Erythroblast (primary cell): ENCODE data around the gene OR2AG2.

Experiments
- GATA1 ChIP-seq: IDR thresholded peaks from 2 replicates; pipeline ENCODE4 v1.6.1; 2011; ENCODE audit warnings: low read depth, mild to moderate bottlenecking, control low read depth, low read length, moderate library complexity
- POLR2A ChIP-seq: IDR thresholded peaks from 2 replicates; pipeline ENCODE4 v1.6.1; 2011; ENCODE audit warnings: mild to moderate bottlenecking, low read length

GRCh38 chr11:6755303-6755952 is 16.3 kb downstream of the OR2AG2 start:
- TF ChIP-seq POLR2A (no peak), GATA1 (no peak)
